AG10803 (cell line): Measurements from ENCODE around the gene GRB10.

Experiments
- DNase-seq: peaks from one replicate; pipeline ENCODE4 v3.0.0; 2010; ENCODE audit warnings: low read depth
- H3K4me3 ChIP-seq: 2 replicates; pipeline ENCODE4 v1.5.1; 2011; ENCODE audit warnings: mild to moderate bottlenecking, low read length, control low read depth
- TF ChIP-seq, protein P1 (sequence below): conservative IDR thresholded peaks from 2 replicates; pipeline ENCODE4 v1.5.1; 2011; ENCODE audit warnings: mild to moderate bottlenecking, low read length, control low read depth, inconsistent platforms

Gene GRB10

GRCh38 chr7:50640779-50641178 lies 141.9 kb downstream of the GRB10 start:
- no peak for DNase-seq
- H3K4me3 ChIP-seq: no peak overlapping the region

DNA sequence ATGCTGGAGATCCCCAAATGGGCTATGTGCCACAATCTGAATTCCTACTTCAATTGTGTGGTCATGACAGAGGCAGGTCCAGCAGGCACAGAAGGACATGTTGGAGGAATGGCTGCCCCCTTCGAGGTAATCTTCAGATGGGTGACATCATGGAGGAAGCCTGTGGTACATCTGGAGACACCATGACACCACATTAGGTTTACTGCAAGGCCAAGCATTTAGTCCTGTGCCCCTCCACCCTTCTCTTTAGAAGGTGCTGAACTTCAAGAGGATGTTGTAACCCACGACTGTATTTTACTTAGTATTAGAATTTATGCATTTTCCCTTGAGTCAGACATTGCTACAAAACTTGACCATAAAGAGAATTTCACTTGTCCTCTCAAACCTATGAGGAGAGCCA lies 142.4 kb downstream of the GRB10 start:
- TF ChIP-seq, protein P1, sequence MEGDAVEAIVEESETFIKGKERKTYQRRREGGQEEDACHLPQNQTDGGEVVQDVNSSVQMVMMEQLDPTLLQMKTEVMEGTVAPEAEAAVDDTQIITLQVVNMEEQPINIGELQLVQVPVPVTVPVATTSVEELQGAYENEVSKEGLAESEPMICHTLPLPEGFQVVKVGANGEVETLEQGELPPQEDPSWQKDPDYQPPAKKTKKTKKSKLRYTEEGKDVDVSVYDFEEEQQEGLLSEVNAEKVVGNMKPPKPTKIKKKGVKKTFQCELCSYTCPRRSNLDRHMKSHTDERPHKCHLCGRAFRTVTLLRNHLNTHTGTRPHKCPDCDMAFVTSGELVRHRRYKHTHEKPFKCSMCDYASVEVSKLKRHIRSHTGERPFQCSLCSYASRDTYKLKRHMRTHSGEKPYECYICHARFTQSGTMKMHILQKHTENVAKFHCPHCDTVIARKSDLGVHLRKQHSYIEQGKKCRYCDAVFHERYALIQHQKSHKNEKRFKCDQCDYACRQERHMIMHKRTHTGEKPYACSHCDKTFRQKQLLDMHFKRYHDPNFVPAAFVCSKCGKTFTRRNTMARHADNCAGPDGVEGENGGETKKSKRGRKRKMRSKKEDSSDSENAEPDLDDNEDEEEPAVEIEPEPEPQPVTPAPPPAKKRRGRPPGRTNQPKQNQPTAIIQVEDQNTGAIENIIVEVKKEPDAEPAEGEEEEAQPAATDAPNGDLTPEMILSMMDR: no peak
- peak; percentile 37 for DNase-seq
- H3K4me3 ChIP-seq: no peak overlapping the region

More at GRCh38 chr7:50640779-50641178, 141.9 kb downstream of the GRB10 start:
- TF ChIP-seq, protein P1: no peak

- no peak overlapping the region for H3K4me3 ChIP-seq
- TF ChIP-seq, protein P1: no peak
- peak; percentile 40 for DNase-seq
These were observed 144.7 kb downstream of the GRB10 start for GRCh38 chr7:50637725-50638643.

GRCh38 chr7:50634378-50634777 lies 148.3 kb downstream of the GRB10 start:
- TF ChIP-seq, protein P1: no peak

GRCh38 chr7:50633414-50633710 lies 149.3 kb downstream of the GRB10 start:
- no peak overlapping the region for H3K4me3 ChIP-seq
- no peak for DNase-seq
- TF ChIP-seq, protein P1: no peak

More at GRCh38 chr7:50634378-50634777, 148.3 kb downstream of the GRB10 start:
- DNase-seq: no peak
- no peak overlapping the region for H3K4me3 ChIP-seq

- TF ChIP-seq, protein P1: peak; percentile 87
- DNase-seq: peak; percentile 44
- no peak overlapping the region for H3K4me3 ChIP-seq
These were observed 149.9 kb downstream of the GRB10 start for GRCh38 chr7:50632561-50633413.
